Sciatic nerve (tissue), 2 donors: Measurements from ENCODE around the gene CCDC27. TPM values are rescaled to one million over a fixed set of nuclear protein-coding genes. Genes with fewer than 3 reads are reported as not detected.

Experiments used
- ATAC-seq: fragments of 200-7000 bp; cut with Tn5 transposase; one replicate; pipeline ENCODE4 v1.9.1; 2020; ENCODE audit warnings: mild to moderate bottlenecking, moderate library complexity
- DNase-seq: peaks from one replicate; pipeline ENCODE4 v3.0.0-alpha.2; 2020; ENCODE audit warnings: low spot score
- intact Hi-C: fragments of 100-400 bp; cut with DNase I; formaldehyde crosslinking; loops from one replicate; pipeline ENCODE4 v1.14.2; 2022
- total RNA-seq: library from RNA; stranded (reverse); fragmentation: NEBNext Ultra II Directional; extraction: Animal tissue kit (Norgen Biotek cat#: 25700); gene quantifications from one replicate; pipeline ENCODE4 v1.2.1, GENCODE V29; 2021
- donor health status: DM: no; HTN: no; CAD: no.
- donor health status: DM: no; HTN: no; CAD: no.

Gene CCDC27
- total RNA-seq, 1 donor from 2014 or later: not detected

DNA sequence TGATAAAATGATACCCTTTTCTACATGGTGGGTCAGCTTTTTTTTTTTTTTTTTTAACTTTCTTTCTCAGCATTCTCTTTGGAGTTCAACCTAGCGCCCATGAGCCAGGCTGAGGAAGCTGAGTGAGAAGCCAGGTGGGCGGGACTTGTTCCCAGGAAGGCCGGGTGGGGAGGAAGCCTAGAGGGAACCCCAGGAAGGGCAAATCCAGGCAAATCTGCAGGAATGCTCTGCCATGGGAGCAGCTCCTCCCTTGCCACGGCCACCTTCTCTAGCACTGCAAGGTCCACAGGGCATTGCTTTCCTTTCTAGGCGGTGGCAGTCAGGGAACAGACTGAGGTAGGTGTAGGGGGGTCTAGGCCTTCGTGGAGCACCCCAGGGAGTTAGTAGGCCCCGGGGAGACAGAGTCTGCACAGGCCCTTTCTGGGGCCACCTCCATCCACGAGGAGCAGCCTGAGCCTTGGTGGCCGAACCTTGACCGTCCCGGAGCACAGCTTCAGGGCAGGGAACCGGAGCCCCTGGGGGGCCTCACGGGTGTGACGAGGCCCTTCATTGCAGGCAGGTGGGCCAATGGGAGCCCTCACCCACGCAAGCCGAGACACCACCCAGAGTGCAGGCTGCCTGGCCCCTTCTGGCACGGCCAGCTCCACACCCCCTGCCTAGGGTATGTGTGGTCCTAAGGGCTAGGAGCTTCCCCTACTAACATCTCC, 18.2 kb upstream of the CCDC27 start:
- intact Hi-C loops: no loop called here

DNA sequence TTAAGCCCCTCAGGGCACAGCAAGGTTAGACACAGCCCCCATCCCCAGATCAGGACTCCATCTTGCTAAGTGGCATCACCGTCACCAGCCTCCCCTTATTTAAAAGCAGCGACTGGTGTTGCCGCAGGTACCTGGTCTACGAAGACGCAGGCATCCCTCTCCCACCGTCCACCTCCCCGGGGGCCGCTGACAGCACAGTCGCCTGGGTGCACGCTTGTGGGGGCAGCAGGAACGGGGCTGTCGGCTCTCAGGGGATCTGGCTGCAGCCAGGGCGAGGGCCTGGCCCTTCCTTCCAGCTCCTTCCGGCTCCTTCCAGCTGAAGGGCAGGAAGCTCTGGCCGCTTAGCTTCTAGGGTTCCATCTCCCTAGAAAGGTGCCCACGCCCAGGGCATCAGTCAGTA, 17.6 kb upstream of the CCDC27 start:
- intact Hi-C loops: no loop called here
- DNase-seq (no peak), ATAC-seq (no peak)

More for the DNA sequence above, 18.2 kb upstream of the CCDC27 start:
- DNase-seq (no peak), ATAC-seq (no peak)

DNA sequence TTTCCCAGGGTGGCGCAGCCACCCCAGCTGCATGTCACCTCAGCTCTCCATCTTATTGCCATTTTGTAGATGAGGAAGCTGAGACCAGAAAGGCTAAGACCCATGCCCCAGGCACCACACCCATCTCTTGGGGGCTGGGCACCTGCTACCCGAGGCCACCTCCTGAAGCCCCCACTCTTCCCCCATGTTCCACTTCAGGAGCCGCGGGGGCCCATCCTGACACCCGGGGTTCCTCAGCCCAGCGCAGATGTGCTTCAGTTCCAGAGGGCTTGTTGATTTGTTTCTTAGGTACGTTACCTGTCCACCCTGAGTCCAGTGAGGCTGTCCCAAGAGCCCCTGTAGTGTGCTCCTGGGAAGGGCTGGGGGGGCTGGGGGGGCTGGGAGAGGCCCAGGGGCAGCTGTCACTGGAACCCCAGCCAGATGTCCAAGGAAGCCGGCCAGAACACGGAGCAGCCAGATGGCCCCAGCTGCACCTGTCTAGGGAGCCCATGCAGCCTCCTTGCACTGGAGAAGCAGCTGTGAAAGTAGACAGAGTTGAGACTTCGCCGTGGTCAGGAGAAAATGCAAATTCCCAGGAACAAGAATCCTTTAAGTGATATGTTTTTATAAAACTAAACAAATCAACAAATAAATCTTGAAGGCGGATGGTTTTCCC, 17.1 kb upstream of the CCDC27 start:
- ATAC-seq (no peak), DNase-seq (no peak)
- intact Hi-C loops: no loop called here

DNA sequence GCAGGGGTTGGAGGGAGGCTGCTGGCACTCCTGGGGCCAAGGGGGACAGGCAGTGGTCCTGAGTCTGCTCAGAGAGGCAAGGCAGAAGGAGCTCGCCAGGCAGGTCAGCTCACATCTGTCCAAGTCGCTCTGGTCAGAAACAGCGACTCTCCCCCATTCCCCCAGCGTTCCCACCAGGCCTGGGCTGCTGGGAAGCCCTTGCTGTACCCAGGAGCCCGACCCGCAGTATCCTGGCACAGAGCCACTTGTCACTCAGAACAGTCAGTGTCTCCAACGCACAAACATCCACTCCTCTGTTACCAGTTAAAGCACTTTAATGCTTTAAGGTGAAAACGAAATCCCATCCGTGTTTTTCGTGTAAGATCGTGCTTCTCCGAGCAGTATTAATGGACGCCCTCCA, 16.6 kb upstream of the CCDC27 start:
- no peak for ATAC-seq
- intact Hi-C loops: no loop called here
- DNase-seq: no peak

DNA sequence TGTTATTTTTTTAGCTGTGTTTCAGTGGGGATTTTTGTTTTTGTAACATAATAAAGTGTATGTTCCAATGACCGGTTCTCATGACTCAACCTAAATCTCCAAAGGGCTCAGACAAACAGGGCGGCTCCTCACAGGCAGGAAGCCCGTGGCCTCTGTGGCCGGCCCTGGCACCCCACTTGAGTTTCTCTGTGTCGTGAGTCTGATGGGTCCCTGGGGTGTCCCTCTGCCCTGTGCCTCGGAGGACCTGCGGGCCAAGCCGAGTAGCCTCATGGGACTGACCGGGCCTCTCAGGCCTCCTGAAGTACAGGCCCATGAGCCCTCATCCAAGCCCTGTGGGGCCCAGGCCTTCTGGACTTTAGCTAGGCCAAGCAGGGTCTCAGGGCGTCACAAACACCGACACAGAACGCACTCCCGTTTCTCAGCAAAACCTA, 16.1 kb upstream of the CCDC27 start:
- DNase-seq: no peak
- peak; percentile 13 for ATAC-seq
- intact Hi-C loops: no loop called here

DNA sequence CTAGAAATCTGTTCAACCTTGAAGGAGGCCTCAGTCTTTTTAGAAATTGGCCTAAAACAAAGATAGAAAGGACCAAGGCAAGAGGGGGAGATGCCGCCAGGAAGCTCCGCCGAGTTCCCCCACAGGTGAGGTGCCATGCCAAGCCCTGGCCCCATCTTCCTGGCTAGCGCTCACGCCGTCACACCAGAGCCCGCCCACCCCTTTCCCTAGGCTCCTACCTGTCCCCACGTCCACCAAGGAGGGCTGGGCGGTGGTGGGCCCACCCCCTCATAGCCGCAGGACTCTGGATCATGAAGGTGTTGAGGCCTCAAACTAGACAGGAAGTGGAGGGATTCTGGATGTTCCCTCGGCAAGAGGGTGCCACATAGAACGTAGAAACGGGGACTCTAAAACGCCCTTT, 15.5 kb upstream of the CCDC27 start:
- ATAC-seq: no peak
- intact Hi-C loops: no loop called here
- DNase-seq: no peak

DNA sequence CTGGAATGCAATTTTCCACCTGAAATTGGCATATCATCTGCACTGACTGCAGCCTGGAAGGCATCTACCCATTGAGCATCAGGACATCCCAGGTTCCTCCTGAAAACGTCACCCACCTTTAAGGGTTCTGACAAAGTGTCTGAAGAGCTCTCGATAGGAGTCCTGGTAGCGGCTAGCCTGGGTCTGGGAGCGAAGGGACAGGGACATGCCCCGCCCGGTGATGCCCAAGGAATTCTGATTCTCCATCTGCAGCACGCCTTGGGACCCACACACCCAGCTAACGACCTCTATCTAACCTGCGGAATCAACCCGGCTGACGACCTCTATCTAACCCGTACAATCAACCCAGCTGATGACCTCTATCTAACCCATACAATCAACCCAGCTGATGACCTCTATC, 13.3 kb upstream of the CCDC27 start:
- intact Hi-C loops: loop anchor here (2.0 kb wide), 1 partner anchor 32 kb away; no protein-coding TSS in a partner anchor
- ATAC-seq (no peak), DNase-seq (no peak)

DNA sequence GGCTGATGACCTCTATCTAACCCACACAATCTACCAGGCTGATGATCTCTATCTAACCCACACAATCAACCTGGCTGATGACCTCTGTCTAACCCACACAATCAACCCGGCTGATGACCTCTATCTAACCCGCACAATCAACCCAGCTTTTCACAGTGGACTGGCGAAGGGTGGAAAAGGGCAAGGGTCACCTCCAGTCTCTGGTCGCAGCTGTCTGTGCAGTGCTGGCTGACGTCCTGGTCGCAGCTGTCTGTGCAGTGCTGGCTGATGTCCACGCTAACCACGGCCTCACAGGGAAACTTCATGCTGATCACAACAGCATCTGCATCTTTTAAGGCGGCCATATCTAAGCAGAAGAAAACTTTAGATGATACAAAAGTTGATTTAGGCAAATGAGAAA, 12.2 kb upstream of the CCDC27 start:
- ATAC-seq: peak; percentile 76
- DNase-seq: no peak
- intact Hi-C loops: no loop called here

DNA sequence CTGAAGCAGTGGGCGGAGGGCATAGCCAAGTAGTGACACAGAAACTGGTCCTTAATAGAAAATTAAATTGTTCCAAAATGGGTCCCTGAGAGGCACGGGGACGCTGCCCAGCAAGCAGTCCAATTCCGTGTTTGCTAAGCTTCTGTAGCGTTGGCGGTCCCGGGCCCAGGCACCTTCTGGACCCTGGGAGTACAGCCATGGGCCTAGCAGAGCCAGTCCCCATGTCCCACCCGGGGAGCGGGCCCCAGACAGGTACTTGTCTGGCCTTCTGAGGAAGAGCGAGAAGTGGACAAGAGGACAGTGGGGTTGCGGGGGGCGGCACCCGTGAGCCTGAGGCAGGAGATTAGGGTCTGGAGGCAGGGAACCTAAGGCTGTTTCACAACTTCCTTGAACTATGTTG, 11.5 kb upstream of the CCDC27 start:
- intact Hi-C loops: no loop called here
- ATAC-seq: no peak
- DNase-seq: no peak

DNA sequence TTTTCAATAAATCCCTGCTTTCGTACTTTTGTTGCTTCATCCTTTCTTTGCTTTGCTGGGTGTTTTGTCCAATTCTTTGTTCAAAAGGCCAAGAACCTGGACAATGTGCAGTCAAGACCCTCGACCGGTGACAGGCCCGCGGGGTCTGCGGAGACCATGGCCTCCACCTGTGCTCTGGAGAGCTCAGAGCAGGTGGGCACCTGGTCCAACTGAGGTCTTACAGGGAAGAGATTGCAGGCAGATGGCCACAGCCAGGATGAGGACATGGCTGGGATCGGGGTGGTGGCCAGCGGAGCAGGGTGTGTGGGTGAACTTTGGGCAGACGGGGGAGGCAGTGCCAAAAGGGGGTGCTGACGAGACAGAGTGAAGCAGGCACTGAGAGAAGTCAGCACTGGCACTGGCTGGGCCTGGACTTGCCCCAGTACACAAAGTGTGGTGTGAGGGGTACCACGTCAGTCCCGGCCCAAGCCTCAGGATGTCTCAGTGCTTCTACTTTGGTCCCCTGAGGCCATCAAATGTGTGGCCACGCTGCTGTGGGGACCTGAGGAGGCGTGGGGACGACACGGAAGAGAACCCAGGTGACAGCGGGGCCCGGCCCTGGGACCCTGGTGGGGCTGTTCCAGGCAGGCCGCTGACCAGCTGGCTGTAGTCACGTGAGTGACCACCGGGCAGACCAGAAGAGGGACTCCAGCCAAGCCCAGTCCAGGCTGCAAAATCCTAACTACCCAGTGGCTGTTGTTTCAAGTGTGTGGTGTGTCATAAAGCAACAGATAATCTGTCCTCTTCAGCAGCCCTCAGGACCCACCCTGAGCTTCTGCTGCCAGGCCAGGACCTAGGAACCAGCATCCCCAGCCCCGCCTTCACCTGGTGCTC, 10.4 kb upstream of the CCDC27 start:
- no peak for DNase-seq
- no peak for ATAC-seq
- intact Hi-C loops: no loop called here

DNA sequence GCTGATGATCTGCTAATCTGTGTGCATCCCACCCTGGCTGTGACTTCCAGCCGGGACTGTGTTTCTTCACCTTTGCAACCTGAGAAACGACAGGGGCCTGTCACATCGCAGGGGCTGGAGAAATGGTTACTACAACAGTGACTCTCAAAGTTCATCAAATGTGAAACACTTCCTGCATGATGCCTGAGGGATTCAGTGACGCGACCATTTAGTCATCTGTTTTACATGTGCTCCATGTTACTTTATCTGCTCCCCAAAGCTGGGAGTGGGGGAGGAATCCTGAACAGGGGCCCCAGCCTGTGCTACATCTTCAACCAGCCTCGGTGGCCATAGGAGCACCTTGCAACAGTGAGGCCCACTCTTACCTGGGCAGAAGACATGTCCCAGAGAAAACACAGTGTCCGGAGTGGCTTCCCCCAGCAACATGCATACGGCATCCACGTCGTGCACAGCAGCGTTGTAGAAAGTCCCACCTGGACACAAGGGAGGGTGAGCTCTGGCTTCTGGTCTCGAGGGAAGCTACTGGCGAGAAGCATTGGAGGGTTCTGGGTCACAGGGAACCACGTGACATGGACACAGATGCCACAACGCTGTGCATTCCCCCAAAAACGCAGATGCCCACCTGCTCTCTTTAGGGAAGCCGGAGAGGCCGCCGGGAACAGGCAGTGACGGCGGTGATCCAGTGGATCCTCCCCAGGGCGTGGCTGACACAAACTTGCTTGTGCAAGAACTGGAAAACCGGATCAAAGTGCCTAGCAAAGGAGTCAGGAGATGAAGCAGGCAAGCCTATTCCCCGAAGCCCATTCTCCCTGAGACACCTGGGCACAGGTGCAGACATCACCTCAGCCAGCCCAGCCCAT, 9.6 kb upstream of the CCDC27 start:
- no peak for ATAC-seq
- DNase-seq: no peak
- intact Hi-C loops: no loop called here

DNA sequence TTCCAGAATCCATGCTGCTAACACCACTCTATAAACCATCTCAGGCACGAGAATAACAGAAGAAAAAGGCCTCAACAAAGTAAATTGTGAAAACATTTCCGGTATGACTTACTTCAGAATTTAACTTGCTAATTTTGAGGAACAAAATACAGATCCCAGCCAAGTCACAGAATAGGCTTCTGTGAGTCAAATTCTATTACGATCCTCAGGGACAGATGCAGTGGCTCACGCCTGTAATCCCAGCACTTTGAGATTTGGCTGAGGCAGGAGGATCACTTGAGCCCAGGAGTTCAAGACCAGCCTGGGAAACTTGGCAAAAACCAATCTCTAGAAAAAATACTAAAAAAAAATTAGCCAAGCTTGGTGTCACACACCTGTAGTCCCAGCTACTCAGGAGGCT, 8.8 kb upstream of the CCDC27 start:
- ATAC-seq (no peak), DNase-seq (no peak)
- intact Hi-C loops: no loop called here

DNA sequence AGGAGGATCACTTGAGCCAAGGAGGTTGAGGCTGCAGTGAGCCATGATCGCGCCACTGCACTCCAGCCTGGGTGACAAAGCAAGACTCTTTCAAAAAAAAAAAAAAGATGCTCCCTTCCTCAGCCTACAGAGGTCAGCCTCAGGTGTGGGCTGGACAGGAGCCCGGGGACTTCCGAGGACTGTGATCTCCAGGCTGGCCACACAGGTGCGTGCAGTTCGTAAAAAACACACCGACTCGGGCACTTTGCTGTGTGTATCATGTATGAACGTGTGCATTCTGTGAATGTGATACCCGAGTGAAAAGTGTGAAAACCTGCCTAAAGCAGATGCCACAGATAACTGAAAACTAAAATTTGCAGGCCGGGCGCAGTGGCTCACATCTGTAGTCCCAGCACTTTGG, 8.4 kb upstream of the CCDC27 start:
- no peak for DNase-seq
- no peak for ATAC-seq
- intact Hi-C loops: no loop called here

DNA sequence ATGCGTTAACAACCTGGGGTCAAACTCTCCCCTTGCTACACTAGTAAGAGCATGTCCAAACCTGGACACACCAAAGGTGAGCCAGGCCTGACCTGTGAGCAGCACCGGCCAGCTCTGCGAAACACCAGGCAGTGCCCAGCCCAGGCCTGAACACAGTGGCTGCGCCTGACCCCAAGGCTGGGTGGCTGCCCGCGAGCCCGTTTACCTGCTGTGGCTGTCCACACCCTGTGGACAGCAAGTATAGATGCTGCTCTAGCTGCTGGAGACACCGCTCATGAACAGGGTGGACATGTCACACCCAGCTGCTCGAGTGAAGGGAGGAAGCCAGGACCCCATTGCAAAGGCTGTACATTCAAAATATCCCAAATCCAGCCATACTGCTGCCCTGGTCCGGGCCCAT, 7.6 kb upstream of the CCDC27 start:
- intact Hi-C loops: no loop called here
- DNase-seq (no peak), ATAC-seq (no peak)

DNA sequence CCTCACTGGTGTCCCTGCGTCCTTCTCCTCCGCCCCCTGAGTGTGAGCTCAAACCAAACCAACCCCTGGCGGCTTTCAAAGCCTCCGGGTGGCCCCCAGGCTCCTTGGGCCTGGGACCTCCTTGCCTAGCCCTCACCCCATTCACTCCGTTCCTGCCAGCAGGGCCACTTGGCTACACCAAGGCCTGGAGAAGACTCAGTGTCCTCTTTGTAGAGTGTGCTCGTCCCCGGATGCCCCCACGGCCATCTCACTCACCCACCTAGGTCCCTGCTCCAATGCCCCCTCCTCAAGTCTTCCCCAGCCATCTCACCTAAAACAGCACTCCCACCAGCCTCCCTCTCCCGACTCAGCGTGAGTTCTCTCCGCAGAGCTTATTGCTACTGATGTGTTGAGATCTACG, 7.2 kb upstream of the CCDC27 start:
- ATAC-seq (no peak), DNase-seq (no peak)
- intact Hi-C loops: no loop called here

DNA sequence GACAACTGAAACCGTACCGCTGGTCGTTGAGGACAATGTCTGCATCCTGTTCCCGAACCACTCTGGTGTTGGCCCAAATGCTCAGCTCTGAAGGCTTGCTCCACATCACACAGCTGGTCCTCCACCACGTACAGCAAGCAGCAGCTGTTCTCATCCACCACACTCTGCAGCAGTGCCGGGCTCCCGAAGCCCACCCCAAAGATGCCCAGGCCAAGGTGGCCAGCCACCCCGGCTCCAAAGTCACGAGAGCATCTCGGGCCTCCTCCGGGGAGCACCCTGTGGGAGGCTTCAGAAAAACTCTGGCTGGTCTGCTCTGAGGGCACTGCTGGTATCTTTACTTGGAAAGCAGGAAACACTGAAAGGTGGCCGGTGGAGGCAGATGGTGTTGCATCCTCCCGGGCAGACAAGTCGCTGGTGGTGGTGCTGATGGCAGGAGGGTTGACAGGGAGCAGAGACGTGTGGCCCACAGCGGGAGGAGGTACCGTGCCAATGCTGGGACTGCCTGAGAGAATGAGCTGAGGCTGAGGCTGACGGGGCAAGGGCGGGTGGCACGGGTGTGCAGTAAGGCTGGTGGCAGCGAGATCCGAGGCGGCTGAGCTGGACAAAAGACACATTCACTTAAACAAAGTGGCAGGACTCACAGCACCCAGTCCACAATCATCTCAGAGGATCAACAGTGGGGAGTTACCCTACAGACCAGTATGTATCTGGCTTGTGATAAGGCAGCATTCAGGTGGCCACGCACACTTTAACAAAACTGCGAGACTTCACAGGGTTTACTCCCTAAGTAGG, 6.5 kb upstream of the CCDC27 start:
- ATAC-seq: no peak
- DNase-seq: no peak
- intact Hi-C loops: no loop called here

DNA sequence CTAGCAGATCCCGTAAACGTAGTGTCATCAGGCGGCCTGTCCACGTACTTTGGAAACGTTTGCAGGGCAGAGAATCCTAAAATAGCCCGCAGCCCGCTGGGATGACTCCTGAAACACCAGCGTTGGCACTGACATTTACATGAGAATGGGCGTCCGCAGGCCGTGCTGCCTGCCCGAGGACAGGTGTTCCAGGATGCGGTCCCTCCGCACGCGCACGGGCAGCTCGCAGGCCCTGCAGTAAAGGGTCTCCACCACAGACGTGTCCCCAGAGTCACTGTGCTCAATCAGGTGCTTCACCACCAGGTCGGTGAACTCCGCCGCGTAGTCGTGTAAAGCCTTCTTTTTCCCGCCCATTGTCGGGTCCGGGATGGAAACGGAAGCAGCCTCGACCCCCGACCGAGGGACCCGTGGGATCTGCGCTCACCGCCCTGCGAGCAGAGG, 5.8 kb upstream of the CCDC27 start:
- ATAC-seq (no peak), DNase-seq (no peak)
- intact Hi-C loops: no loop called here

DNA sequence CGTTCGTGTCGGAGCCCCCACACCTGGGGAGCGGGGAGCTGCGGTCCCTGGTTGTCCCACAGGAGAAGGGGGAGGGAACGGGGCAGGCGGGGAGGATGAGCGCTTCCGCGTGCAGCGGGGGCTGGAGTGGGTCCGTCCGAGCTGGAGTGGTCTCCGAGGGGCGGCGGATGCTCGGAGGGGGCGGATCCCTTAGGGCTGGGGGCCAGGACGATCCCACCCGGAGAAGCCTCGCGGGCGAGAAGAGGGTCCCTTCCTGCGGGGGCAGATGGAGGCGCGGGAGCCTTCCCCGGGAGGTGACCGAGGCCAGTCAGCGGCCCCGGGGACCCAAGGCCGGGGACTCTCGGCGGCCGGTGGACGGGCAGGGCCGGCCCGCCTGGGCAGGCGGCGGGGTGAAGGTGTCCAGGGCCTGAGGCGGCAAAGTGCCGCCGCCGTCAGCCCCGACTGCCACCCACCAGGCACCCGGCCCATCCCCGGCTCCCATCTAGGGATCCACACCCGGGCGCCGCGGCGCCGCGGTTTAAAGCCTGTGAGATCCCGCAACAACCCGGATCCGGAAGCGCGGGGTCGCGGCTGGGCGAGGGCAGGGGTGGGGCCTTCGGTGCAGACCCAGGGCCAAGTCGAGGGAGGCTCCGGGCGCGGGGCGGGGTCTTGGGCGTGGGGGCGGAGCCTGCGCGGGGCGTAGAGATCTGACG, 5.3 kb upstream of the CCDC27 start:
- intact Hi-C loops: no loop called here
- ATAC-seq (peak; percentile 97), DNase-seq (peak; percentile 92)
